Astrocyte of the cerebellum (primary cell): ENCODE results near the gene PIK3CB.
A peak's percentile ranks its signal among the peaks of the same experiment; 100 is the strongest.
"Not testable (repeated sequence)": the region's sequence is repeated elsewhere in the genome, so short reads cannot be mapped to it uniquely, and the experiment has no call there.

Experiments
- DNase-seq: peaks from one replicate; pipeline ENCODE4 v3.0.0-alpha.2; 2011; ENCODE audit warnings: low read depth
- H3K4me3 ChIP-seq: 2 replicates; pipeline ENCODE4 v1.5.1; 2011; ENCODE audit warnings: mild to moderate bottlenecking, low read depth, low read length, moderate library complexity
- CTCF ChIP-seq: IDR thresholded peaks from 2 replicates; pipeline ENCODE4 v1.5.1; 2012; ENCODE audit warnings: low read length, low read depth, moderate library complexity, mild to moderate bottlenecking; ENCODE audit errors: missing control alignments
- in situ Hi-C: cut with HindIII; loops from 2 replicates; pipeline ENCODE4 v1.10.0; 2017; ENCODE audit warnings: low sequenced_read_pairs

PIK3CB gene

GRCh38 chr3:138796761-138797160 is 38.0 kb downstream of the PIK3CB start:
- in situ Hi-C loops = no loop called here
- no peak overlapping the region for H3K4me3 ChIP-seq
- DNase-seq = no peak
- TF ChIP-seq CTCF = no peak

- no peak for TF ChIP-seq CTCF
- in situ Hi-C loops = no loop called here
- no peak overlapping the region for H3K4me3 ChIP-seq
- peak; percentile 26 for DNase-seq
Observed at GRCh38 chr3:138786788-138787271, 47.9 kb downstream of the PIK3CB start.

GRCh38 chr3:138785951-138786350 is 48.8 kb downstream of the PIK3CB start:
- H3K4me3 ChIP-seq = no peak overlapping the region
- no peak for TF ChIP-seq CTCF
- no peak for DNase-seq
- in situ Hi-C loops = no loop called here

- not testable (repeated sequence) for DNase-seq
Observed at GRCh38 chr3:138785362-138785857, 49.3 kb downstream of the PIK3CB start.

GRCh38 chr3:138782755-138783154 is 52.0 kb downstream of the PIK3CB start:
- H3K4me3 ChIP-seq = no peak overlapping the region
- no peak for TF ChIP-seq CTCF
- in situ Hi-C loops = no loop called here
- DNase-seq = no peak

More at GRCh38 chr3:138785362-138785857, 49.3 kb downstream of the PIK3CB start:
- H3K4me3 ChIP-seq, in situ Hi-C loops: not testable (repeated sequence)

GRCh38 chr3:138781012-138781470 is 53.7 kb downstream of the PIK3CB start:
- no peak for DNase-seq
- no peak for TF ChIP-seq CTCF
- in situ Hi-C loops = no loop called here
- H3K4me3 ChIP-seq = no peak overlapping the region

GRCh38 chr3:138778643-138779042 is 56.1 kb downstream of the PIK3CB start:
- no peak overlapping the region for H3K4me3 ChIP-seq
- in situ Hi-C loops = no loop called here
- no peak for DNase-seq
- TF ChIP-seq CTCF = no peak
